K562 (cell line): ENCODE results near the gene TSPOAP1.

Source experiments
- EGR1 ChIP-seq: fragments of 450-650 bp; conservative IDR thresholded peaks from 2 replicates; pipeline ENCODE4 v1.6.1; 2017; ENCODE audit warnings: mild to moderate bottlenecking
- HDAC1 ChIP-seq, 2 experiments: fragments of 450-650 bp; IDR thresholded peaks; 2 replicates each; pipeline ENCODE4 v1.6.1; 2016 to 2017; ENCODE audit warnings: inconsistent platforms in 1 of 2, mild to moderate bottlenecking in 1 of 2, moderate library complexity in 1 of 2
- MECOM ChIP-seq: fragments of 250-450 bp; sonication (Bioruptor Pico); IDR thresholded peaks from 2 replicates; pipeline ENCODE4 v1.8.0; 2022; ENCODE audit warnings: inconsistent platforms
- NFYB ChIP-seq: IDR thresholded peaks from 2 replicates; pipeline ENCODE4 v1.6.1; 2011; ENCODE audit warnings: mild to moderate bottlenecking, moderate library complexity; ENCODE audit not compliant: insufficient read length; ENCODE audit errors: extremely low read depth
- POLR2A ChIP-seq: fragments of 450-650 bp; conservative IDR thresholded peaks from 2 replicates; pipeline ENCODE4 v1.6.1; 2016
- TCF3 ChIP-seq: sonication (generic); formaldehyde crosslinking; IDR thresholded peaks from 2 replicates; pipeline ENCODE4 v1.4.0; 2020; ENCODE audit warnings: mild to moderate bottlenecking, missing genetic modification reagents
- TF ChIP-seq, protein P1 (sequence below), 2 experiments: fragments of 450-650 bp; formaldehyde crosslinking in 1 of 2; IDR thresholded peaks; 2 replicates each; pipeline versions ENCODE4 v1.4.0 to v1.6.1; 2014 to 2020; ENCODE audit warnings: mild to moderate bottlenecking in 2 of 2, borderline replicate concordance in 1 of 2, low read depth in 1 of 2
- TF ChIP-seq, protein P2 (sequence below): sonication (generic); formaldehyde crosslinking; IDR thresholded peaks from 2 replicates; pipeline ENCODE4 v1.8.1; 2023; ENCODE audit warnings: mild to moderate bottlenecking, missing genetic modification reagents
- TF ChIP-seq, protein P3 (sequence below), 3 experiments: IDR thresholded peaks in 2 of 3; conservative IDR thresholded peaks in 1 of 3; 2 replicates each; pipeline ENCODE4 v1.5.1; 2011 to 2012; ENCODE audit warnings: low read length in 3 of 3, mild to moderate bottlenecking in 3 of 3, control low read depth in 2 of 3, improper control_type of control experiment in 1 of 3, inconsistent platforms in 1 of 3, low read depth in 1 of 3, mixed read lengths in 1 of 3, moderate library complexity in 1 of 3; ENCODE audit not compliant: insufficient read depth in 2 of 3

DNA sequence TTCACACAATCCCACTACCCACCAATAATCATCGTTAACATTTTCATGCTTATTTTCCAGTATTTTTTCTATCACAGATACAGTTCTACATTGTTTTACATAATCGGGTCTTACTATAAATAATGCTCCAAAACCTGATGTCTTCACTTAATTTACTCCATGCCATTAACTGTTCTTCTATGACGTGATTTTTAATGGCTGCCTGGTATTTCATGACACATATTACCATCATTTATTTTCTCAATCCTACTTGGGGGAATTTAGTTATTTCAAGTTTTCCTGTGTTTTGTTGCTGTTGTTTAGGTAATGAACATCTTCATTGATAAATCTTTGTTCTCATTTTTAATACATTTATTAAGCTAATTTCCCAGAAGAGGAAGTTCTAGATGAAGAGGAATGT lies 75.5 kb downstream of the TSPOAP1 start:
- TF ChIP-seq, protein P1, sequence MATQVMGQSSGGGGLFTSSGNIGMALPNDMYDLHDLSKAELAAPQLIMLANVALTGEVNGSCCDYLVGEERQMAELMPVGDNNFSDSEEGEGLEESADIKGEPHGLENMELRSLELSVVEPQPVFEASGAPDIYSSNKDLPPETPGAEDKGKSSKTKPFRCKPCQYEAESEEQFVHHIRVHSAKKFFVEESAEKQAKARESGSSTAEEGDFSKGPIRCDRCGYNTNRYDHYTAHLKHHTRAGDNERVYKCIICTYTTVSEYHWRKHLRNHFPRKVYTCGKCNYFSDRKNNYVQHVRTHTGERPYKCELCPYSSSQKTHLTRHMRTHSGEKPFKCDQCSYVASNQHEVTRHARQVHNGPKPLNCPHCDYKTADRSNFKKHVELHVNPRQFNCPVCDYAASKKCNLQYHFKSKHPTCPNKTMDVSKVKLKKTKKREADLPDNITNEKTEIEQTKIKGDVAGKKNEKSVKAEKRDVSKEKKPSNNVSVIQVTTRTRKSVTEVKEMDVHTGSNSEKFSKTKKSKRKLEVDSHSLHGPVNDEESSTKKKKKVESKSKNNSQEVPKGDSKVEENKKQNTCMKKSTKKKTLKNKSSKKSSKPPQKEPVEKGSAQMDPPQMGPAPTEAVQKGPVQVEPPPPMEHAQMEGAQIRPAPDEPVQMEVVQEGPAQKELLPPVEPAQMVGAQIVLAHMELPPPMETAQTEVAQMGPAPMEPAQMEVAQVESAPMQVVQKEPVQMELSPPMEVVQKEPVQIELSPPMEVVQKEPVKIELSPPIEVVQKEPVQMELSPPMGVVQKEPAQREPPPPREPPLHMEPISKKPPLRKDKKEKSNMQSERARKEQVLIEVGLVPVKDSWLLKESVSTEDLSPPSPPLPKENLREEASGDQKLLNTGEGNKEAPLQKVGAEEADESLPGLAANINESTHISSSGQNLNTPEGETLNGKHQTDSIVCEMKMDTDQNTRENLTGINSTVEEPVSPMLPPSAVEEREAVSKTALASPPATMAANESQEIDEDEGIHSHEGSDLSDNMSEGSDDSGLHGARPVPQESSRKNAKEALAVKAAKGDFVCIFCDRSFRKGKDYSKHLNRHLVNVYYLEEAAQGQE (IDR thresholded peaks at IDR 0.05; ENCODE audit: borderline replicate concordance), result no peak
- TF ChIP-seq, protein P1 (CRISPR knock-in tag; IDR thresholded peaks at IDR 0.05; ENCODE audit: low read depth), result no peak
- TF ChIP-seq HDAC1 (IDR thresholded peaks at IDR 0.05) (no peak), TCF3 (CRISPR knock-in tag) (no peak), MECOM (no peak), NFYB (no peak), POLR2A (no peak), EGR1 (no peak)
- TF ChIP-seq, protein P2, sequence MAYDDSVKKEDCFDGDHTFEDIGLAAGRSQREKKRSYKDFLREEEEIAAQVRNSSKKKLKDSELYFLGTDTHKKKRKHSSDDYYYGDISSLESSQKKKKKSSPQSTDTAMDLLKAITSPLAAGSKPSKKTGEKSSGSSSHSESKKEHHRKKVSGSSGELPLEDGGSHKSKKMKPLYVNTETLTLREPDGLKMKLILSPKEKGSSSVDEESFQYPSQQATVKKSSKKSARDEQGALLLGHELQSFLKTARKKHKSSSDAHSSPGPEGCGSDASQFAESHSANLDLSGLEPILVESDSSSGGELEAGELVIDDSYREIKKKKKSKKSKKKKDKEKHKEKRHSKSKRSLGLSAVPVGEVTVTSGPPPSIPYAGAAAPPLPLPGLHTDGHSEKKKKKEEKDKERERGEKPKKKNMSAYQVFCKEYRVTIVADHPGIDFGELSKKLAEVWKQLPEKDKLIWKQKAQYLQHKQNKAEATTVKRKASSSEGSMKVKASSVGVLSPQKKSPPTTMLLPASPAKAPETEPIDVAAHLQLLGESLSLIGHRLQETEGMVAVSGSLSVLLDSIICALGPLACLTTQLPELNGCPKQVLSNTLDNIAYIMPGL (CRISPR knock-in tag), result no peak
- TF ChIP-seq, protein P3, sequence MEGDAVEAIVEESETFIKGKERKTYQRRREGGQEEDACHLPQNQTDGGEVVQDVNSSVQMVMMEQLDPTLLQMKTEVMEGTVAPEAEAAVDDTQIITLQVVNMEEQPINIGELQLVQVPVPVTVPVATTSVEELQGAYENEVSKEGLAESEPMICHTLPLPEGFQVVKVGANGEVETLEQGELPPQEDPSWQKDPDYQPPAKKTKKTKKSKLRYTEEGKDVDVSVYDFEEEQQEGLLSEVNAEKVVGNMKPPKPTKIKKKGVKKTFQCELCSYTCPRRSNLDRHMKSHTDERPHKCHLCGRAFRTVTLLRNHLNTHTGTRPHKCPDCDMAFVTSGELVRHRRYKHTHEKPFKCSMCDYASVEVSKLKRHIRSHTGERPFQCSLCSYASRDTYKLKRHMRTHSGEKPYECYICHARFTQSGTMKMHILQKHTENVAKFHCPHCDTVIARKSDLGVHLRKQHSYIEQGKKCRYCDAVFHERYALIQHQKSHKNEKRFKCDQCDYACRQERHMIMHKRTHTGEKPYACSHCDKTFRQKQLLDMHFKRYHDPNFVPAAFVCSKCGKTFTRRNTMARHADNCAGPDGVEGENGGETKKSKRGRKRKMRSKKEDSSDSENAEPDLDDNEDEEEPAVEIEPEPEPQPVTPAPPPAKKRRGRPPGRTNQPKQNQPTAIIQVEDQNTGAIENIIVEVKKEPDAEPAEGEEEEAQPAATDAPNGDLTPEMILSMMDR (IDR thresholded peaks at IDR 0.05 in 2 of 3, conservative IDR thresholded peaks at IDR 0.05 in 1 of 3; ENCODE audit: insufficient read depth in 2 of 3, low read depth in 1 of 3, low read length in 3 of 3), result no peak
